Thoracic aorta endothelial cell (primary cell): ENCODE measurements around the gene TUBA1C. TPM values are rescaled to one million over a fixed set of nuclear protein-coding genes. Genes with fewer than 3 reads are reported as not detected.

ENCODE experiments used
- total RNA-seq: library from RNA; depleted of rRNA; stranded (reverse); fragments of >200 nt; gene quantifications from 2 replicates; pipeline ENCODE4 v1.2.3, GENCODE V29; 2012

TUBA1C gene
- total RNA-seq: 580 and 869 TPM in 2 replicates

GRCh38 chr12:49264873-49265792 is at the start of gene TUBA1C:
Gene TUBA1C, plus strand, starts transcription at chr12:49265082. Its CDS starts 100 bp downstream, at chr12:49265182.

GRCh38 chr12:49295082-49295936 is 30.4 kb downstream of the TUBA1C start, which contains the start of gene PRPH:
Gene PRPH, plus strand, starts transcription at chr12:49295147. Its CDS starts 54 bp downstream, at chr12:49295201.

GRCh38 chr12:49322708-49323523 is 58.0 kb downstream of the TUBA1C start, which contains the start of gene TROAP:
Gene TROAP, plus strand, starts transcription at chr12:49323255. Its CDS starts 354 bp downstream, at chr12:49323609.

Other genes with a start within 250 kb of the TUBA1C start
- gene PRKAG1, start 246.3 kb upstream of the TUBA1C start, total RNA-seq: 55.2 and 56.5 TPM in 2 replicates
- gene KMT2D, start 204.3 kb upstream of the TUBA1C start, total RNA-seq: 66.4 and 79.6 TPM in 2 replicates
- gene RHEBL1, start 195.1 kb upstream of the TUBA1C start, total RNA-seq: 0.66 and 1.4 TPM in 2 replicates
- 5.3 and 9.0 TPM in 2 replicates for gene DHH, start 170.3 kb upstream of the TUBA1C start, total RNA-seq
- 58.9 and 62.1 TPM in 2 replicates for gene LMBR1L, start 154.2 kb upstream of the TUBA1C start, total RNA-seq
- 2,263 and 3,197 TPM in 2 replicates for gene TUBA1B, start 133.7 kb upstream of the TUBA1C start, total RNA-seq
- gene TUBA1A, start 76.0 kb upstream of the TUBA1C start, total RNA-seq: 792 and 805 TPM in 2 replicates
- gene PRPH, start 30.1 kb downstream of the TUBA1C start, total RNA-seq: 0.14 and 0.27 TPM in 2 replicates
- gene TROAP, start 58.2 kb downstream of the TUBA1C start, total RNA-seq: 20.1 and 40.5 TPM in 2 replicates
- gene C1QL4, start 72.1 kb downstream of the TUBA1C start, total RNA-seq: 0.13 and 0.22 TPM in 2 replicates
- 0.80 and 1.3 TPM in 2 replicates for gene DNAJC22, start 81.8 kb downstream of the TUBA1C start, total RNA-seq
- gene SPATS2, start 102.4 kb downstream of the TUBA1C start, total RNA-seq: 90.6 and 97.4 TPM in 2 replicates